ENCODE data around the gene TLCD4.

The TLCD4 gene

DNA sequence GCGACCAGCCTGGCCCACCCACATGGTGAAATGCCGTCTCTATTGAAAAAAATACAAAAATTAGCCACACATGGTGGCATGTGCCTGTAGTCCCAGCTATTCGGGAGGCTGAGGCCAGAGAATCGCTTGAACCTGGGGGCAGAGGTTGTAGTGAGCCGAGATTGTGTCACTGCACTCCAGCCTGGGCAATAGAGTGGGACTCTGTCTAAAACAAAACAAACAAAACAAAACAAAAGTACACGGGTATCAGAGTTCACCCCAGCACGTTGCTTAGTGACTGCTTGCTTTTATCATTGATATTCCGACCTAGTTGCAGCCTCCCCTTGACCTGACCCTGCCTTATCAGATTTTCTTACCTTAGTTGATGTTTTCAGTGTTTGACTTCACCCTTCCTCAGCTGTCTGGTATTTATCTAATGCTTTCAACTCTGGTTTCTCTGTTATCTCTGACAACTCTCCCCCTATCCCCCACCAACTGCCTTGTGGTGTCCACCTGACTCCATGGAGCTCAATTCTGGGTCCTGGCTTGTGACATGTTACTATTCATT lies 5.1 kb downstream of the TLCD4 start:
- Histone ChIP-seq H3K27me3 (replicated peaks; ENCODE audit: control insufficient read depth, insufficient read depth, low read length) (no peaks in the 10 kb centered on the region; the same call in none of the 2 replicates), H3K36me3 (ENCODE audit: control insufficient read depth, insufficient read depth, low read length) (no peaks in the 10 kb centered on the region), H3K4me3 (replicated peaks; ENCODE audit: low read depth, low read length) (no peak overlapping the region)
- TF ChIP-seq, protein P1, sequence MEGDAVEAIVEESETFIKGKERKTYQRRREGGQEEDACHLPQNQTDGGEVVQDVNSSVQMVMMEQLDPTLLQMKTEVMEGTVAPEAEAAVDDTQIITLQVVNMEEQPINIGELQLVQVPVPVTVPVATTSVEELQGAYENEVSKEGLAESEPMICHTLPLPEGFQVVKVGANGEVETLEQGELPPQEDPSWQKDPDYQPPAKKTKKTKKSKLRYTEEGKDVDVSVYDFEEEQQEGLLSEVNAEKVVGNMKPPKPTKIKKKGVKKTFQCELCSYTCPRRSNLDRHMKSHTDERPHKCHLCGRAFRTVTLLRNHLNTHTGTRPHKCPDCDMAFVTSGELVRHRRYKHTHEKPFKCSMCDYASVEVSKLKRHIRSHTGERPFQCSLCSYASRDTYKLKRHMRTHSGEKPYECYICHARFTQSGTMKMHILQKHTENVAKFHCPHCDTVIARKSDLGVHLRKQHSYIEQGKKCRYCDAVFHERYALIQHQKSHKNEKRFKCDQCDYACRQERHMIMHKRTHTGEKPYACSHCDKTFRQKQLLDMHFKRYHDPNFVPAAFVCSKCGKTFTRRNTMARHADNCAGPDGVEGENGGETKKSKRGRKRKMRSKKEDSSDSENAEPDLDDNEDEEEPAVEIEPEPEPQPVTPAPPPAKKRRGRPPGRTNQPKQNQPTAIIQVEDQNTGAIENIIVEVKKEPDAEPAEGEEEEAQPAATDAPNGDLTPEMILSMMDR (IDR thresholded peaks at IDR 0.05; ENCODE audit: insufficient read depth, low read length, poor library complexity, severe bottlenecking): no peak
- DNase-seq (ENCODE audit: extremely low read depth, insufficient read length): no peak

DNA sequence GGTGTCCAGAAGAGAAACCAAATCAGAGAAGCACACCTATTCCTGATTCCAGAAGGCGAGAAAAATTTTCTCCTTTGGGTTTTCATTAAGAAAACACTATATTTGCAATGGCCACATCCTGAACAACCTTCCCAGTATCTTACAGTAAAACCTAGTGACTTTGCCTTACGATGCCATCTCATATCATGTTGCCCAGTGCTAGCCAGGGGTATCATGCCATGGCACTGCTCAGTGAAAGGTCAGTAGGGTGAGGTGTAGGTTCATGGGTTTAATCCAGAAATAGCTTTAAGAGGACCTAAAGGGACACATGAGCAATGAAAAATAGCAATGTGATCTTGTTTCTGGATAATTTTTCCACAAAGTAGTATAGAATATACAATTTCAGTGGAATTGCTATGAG lies 7.2 kb downstream of the TLCD4 start:
- H3K27me3 ChIP-seq (replicated peaks; ENCODE audit: control insufficient read depth, insufficient read depth, low read length): no peaks in the 10 kb centered on the region; the same call in none of the 2 replicates
- TF ChIP-seq, protein P1 (IDR thresholded peaks at IDR 0.05; ENCODE audit: insufficient read depth, low read length, poor library complexity, severe bottlenecking): no peak
- DNase-seq (ENCODE audit: extremely low read depth, insufficient read length): no peak

DNA sequence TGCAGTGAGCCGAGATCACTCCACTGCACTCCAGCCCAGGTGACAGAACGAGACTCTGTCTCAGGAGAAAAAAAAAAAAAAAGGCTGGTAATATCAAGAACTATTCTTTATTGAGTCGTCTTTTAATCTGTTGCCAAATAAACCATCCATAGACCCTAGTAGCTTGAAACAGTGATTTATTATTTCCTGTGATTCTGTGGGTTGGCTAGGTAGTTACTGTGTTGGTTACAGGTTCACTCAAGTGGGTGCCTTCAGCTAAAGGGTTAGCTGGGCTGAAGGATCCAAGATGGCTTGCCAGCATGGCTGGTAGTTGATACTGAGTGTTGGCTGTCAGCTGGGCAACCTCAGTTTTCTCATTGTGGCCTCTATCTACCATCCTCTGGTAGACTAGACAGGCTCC lies 9.2 kb downstream of the TLCD4 start:
- Histone ChIP-seq H3K36me3 (ENCODE audit: control insufficient read depth, insufficient read depth, low read length) (no peaks in the 10 kb centered on the region), H3K27me3 (replicated peaks; ENCODE audit: control insufficient read depth, insufficient read depth, low read length) (no peaks in the 10 kb centered on the region; the same call in 1 of the 2 replicates), H3K4me3 (replicated peaks; ENCODE audit: low read depth, low read length) (no peak overlapping the region)
- DNase-seq (ENCODE audit: extremely low read depth, insufficient read length): no peak
- TF ChIP-seq, protein P1 (IDR thresholded peaks at IDR 0.05; ENCODE audit: insufficient read depth, low read length, poor library complexity, severe bottlenecking): no peak

More for the DNA sequence above, 7.2 kb downstream of the TLCD4 start:
- Histone ChIP-seq H3K36me3 (ENCODE audit: control insufficient read depth, insufficient read depth, low read length) (no peaks in the 10 kb centered on the region), H3K4me3 (replicated peaks; ENCODE audit: low read depth, low read length) (no peak overlapping the region)

DNA sequence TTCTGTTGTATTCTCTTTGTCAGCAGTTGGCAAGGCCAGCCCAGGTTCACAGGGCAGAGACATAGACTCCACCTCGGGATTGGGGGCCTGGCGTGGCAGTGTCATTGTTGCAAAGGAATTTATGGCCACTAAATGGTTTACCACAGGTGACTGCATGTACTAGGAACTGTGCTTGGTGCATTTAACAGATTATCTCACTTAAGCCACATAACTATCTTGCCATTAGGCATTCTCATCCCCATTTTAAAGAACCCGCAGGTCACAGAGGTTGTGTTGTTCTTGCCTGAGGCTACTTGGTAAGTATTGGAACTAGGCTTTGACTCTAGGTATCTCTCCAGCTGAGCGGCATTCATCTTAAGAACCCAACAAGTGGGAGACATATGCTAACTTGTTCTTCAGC lies 9.7 kb downstream of the TLCD4 start:
- TF ChIP-seq, protein P1 (IDR thresholded peaks at IDR 0.05; ENCODE audit: insufficient read depth, low read length, poor library complexity, severe bottlenecking): no peak
- H3K36me3 ChIP-seq (ENCODE audit: control insufficient read depth, insufficient read depth, low read length): no peaks in the 10 kb centered on the region
- no peaks in the 10 kb centered on the region; the same call in 1 of the 2 replicates for H3K27me3 ChIP-seq (replicated peaks; ENCODE audit: control insufficient read depth, insufficient read depth, low read length)
- DNase-seq (ENCODE audit: extremely low read depth, insufficient read length): no peak
- no peak overlapping the region for H3K4me3 ChIP-seq (replicated peaks; ENCODE audit: low read depth, low read length)

DNA sequence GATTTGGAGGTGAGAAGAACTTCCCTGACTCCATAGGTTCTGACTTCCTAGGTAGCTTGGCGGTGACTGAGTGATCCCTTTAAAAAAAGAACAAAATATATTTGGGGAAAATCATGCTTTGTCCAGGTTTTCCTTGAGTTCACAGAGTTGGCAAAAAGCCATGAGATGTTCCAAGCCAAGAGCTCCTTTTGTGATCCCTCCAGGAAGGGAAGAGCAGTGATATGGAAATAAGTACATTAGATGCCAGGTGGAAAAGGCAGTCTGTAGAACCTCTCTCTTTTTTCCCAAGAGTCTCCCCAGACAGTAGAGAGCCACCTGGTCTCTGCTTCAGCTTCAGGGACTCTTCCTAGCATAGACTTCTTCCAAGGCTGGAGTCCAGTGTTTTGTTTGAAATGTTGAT lies 10.2 kb downstream of the TLCD4 start:
- DNase-seq (ENCODE audit: extremely low read depth, insufficient read length): no peak
- no peak overlapping the region for H3K4me3 ChIP-seq (replicated peaks; ENCODE audit: low read depth, low read length)
- TF ChIP-seq, protein P1 (IDR thresholded peaks at IDR 0.05; ENCODE audit: insufficient read depth, low read length, poor library complexity, severe bottlenecking): no peak
- H3K27me3 ChIP-seq (replicated peaks; ENCODE audit: control insufficient read depth, insufficient read depth, low read length): no peaks in the 10 kb centered on the region; the same call in 1 of the 2 replicates
- H3K36me3 ChIP-seq (ENCODE audit: control insufficient read depth, insufficient read depth, low read length): no peaks in the 10 kb centered on the region

DNA sequence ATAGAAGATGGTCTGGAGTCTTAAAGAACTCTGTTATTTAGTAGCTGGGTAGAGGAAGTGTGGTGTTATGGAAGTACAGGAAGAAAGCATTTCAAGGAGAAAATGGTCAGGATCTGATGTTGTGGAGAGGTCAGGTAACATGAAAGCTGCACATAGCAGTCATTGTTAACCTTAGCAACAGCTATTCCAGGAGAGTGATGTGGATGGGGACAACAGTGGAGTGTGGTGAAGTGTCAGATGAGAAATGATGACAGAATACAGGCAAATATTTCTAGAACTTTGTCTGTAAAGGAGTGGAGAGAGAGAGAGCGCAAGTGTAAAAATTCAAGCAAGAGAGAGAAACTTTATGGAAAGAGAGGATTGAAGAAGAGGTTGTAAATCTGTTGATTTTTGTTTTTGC lies 15.6 kb downstream of the TLCD4 start:
- H3K27me3 ChIP-seq (replicated peaks; ENCODE audit: control insufficient read depth, insufficient read depth, low read length): no peaks in the 10 kb centered on the region
- H3K36me3 ChIP-seq (ENCODE audit: control insufficient read depth, insufficient read depth, low read length): no peaks in the 10 kb centered on the region
- no peak overlapping the region for H3K4me3 ChIP-seq (replicated peaks; ENCODE audit: low read depth, low read length)
- DNase-seq (ENCODE audit: extremely low read depth, insufficient read length): no peak
- TF ChIP-seq, protein P1 (IDR thresholded peaks at IDR 0.05; ENCODE audit: insufficient read depth, low read length, poor library complexity, severe bottlenecking): no peak

Measured in GM06990 (cell line).